CD4-positive, alpha-beta T cell treated with Interleukin-1 beta for 1 hour (primary cell): ENCODE measurements around the gene RAB2B.
A peak's percentile ranks its signal among the peaks of the same experiment; 100 is the strongest.

ENCODE experiments used
- DNase-seq, 2 donors: peaks; one replicate each; pipeline ENCODE4 v3.0.0-alpha.2; 2020 to 2022

Gene RAB2B

GRCh38 chr14:21476925-21477681 lies at the start of gene RAB2B, which contains the start of gene TOX4:
RAB2B (minus strand) TSS chr14:21476959; CDS start chr14:21476872, 87 bp downstream.
TOX4 (plus strand) TSS chr14:21477195; CDS start chr14:21477279, 84 bp downstream.
- peak; percentile 98 to 99 for DNase-seq

GRCh38 chr14:21525962-21526671 lies 49.4 kb upstream of the RAB2B start, which contains the start of gene SALL2:
SALL2 (minus strand) TSS chr14:21526346; CDS start chr14:21526127, 219 bp downstream.
- peak; percentile 54 to 65 for DNase-seq

GRCh38 chr14:21525571-21525961 lies 48.8 kb upstream of the RAB2B start:
- DNase-seq = no peak

GRCh38 chr14:21524575-21525490 lies 48.1 kb upstream of the RAB2B start:
- no peak for DNase-seq

GRCh38 chr14:21523203-21523602 lies 46.4 kb upstream of the RAB2B start:
- DNase-seq = no peak

GRCh38 chr14:21521501-21521900 lies 44.7 kb upstream of the RAB2B start:
- no peak for DNase-seq

- DNase-seq = no peak
Measured at GRCh38 chr14:21520767-21521166, 44.0 kb upstream of the RAB2B start.

- no peak for DNase-seq
Measured at GRCh38 chr14:21518725-21519124, 42.0 kb upstream of the RAB2B start.

GRCh38 chr14:21514341-21514740 lies 37.6 kb upstream of the RAB2B start:
- DNase-seq = no peak

- DNase-seq = peak; percentile 96
Measured at GRCh38 chr14:21510735-21511657, 34.2 kb upstream of the RAB2B start, which contains the start of gene METTL3. METTL3 (minus strand) TSS chr14:21511340; CDS start chr14:21511223, 117 bp downstream.

- DNase-seq = peak in 1 of 2 donors; percentile 18
Measured at GRCh38 chr14:21509432-21510143, 32.8 kb upstream of the RAB2B start.

GRCh38 chr14:21506557-21506956 lies 29.8 kb upstream of the RAB2B start:
- no peak for DNase-seq

- peak in 1 of 2 donors; percentile 32 for DNase-seq
Measured at GRCh38 chr14:21505012-21505553, 28.3 kb upstream of the RAB2B start.

GRCh38 chr14:21503376-21503775 lies 26.6 kb upstream of the RAB2B start:
- DNase-seq = no peak

- DNase-seq = no peak
Measured at GRCh38 chr14:21501568-21501967, 24.8 kb upstream of the RAB2B start.

- peak in 1 of 2 donors; percentile 71 for DNase-seq
Measured at GRCh38 chr14:21498540-21499526, 22.1 kb upstream of the RAB2B start.

GRCh38 chr14:21496453-21496852 lies 19.7 kb upstream of the RAB2B start:
- no peak for DNase-seq

- no peak for DNase-seq
Measured at GRCh38 chr14:21494902-21495762, 18.4 kb upstream of the RAB2B start.
